Measurements from ENCODE around the gene HLA-DPA1.
"Not testable (repeated sequence)": the region's sequence is repeated elsewhere in the genome, so short reads cannot be mapped to it uniquely, and the experiment has no call there.

Gene HLA-DPA1

DNA sequence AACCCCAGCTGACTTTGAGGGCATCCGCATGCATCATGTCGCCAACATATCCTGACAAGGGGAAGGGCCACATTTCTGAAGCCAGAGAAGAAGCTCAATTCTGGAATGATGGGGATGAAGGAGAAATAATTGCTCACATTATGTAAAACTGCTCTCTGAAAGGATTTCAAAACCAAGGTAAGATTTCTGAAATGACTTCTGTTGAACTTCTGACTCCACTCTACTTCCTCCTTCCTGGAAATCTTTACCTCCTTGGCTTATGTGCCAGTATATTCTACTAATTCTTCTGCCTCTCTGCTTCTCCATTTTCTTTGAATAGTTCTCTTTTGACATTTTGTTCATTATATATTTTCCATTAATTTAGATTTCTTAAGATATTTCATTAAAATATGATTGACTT is 34.2 kb upstream of the HLA-DPA1 start:
- H3K9me3 ChIP-seq (ENCODE audit: control insufficient read depth, low read length): peaks cover 4% of the 10 kb centered on the region

DNA sequence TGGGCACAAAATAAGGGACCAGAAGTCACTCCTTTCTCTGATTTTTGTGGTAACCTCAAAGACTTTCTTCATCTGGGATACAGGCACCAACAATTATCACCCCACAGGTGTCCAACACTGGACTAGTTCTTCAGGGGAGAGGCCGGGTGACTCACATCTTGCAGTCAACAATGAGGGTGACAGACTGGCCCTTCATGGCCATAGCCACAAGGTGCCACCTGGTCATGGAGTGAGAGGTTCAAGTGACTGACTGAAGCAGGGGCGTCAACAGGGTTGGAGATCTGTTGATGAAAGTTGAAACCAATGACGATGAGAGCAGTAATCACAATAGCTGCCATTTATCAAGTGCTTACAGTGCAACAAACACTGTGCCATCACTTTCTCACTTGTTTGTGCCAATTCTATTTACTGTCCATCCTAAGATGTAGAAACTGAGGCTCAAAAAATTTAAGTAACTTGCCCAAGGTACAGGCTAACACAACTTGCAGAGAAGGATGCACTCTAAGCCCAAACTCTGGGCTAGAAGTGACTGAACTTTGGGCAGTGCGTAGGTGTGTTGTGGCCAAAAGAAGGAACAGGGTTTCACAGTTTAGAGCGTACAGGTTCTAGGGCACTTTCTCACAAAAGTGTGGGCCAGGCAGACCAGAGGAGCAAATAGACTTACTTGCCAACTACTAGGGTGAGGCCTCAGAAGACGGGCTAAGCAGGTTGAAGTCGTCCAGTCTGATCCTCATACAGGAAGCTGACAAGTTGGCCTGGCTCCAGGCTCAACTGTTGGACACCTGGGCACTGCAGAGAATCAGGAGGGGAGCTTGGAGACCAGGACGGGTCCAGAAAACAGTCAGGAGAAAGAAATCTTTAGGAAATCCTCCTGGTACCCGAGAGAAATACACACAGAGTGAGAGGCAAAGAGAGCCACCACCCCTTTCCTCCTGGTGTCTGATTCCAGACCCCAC is 32.7 kb upstream of the HLA-DPA1 start:
- H3K4me1 ChIP-seq (ENCODE audit: control insufficient read depth, insufficient read depth, low read length, poor library complexity, severe bottlenecking): no peaks in the 10 kb centered on the region
- peaks cover 5% of the 10 kb centered on the region for H3K9me3 ChIP-seq (ENCODE audit: control insufficient read depth, low read length)
- 69 to 81% methylated on average over 7 to 8 of the region's 9 CpGs for WGBS, 2 experiments (ENCODE audit: insufficient coverage in 2 of 2)
- no peak overlapping the region for H3K27ac ChIP-seq (ENCODE audit: low read depth, low read length, severe bottlenecking)
- H3K36me3 ChIP-seq (ENCODE audit: control insufficient read depth, insufficient read depth, low read length): no peaks in the 10 kb centered on the region
- H3K4me3 ChIP-seq (ENCODE audit: extremely low read depth, insufficient read depth, low read length, poor library complexity, severe bottlenecking): no peak overlapping the region

More for the DNA sequence above, 34.2 kb upstream of the HLA-DPA1 start:
- 80% methylated on average over 1 of the region's 2 CpGs; no CpG with 5 or more reads in 1 of the 2 experiments for WGBS, 2 experiments (ENCODE audit: insufficient coverage in 2 of 2)
- Histone ChIP-seq H3K4me3 (ENCODE audit: extremely low read depth, insufficient read depth, low read length, poor library complexity, severe bottlenecking) (no peak overlapping the region), H3K27ac (ENCODE audit: low read depth, low read length, severe bottlenecking) (no peak overlapping the region), H3K4me1 (ENCODE audit: control insufficient read depth, insufficient read depth, low read length, poor library complexity, severe bottlenecking) (no peaks in the 10 kb centered on the region), H3K36me3 (ENCODE audit: control insufficient read depth, insufficient read depth, low read length) (no peaks in the 10 kb centered on the region)

DNA sequence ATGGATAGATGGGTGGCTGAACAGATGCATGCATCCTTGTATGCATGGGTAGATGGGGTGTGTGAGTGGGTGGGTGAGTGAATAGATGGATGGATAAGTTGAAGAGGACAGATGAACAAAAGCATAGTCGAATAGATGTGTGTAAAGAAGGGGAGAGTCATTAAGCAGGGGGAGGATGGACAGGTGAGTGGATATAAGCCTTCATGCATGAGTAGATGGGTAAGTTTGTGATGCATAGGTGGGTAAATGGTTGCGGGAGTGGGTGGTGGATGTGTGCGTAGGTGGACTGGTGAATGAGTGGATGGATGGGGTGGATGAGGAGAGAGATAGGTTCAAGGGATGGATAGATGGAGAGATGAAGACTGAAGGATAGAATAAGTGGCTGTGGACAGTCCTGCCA is 31.9 kb upstream of the HLA-DPA1 start:
- no peaks in the 10 kb centered on the region for H3K4me1 ChIP-seq (ENCODE audit: control insufficient read depth, insufficient read depth, low read length, poor library complexity, severe bottlenecking)
- H3K4me3 ChIP-seq (ENCODE audit: extremely low read depth, insufficient read depth, low read length, poor library complexity, severe bottlenecking): no peak overlapping the region
- 77 to 91% methylated on average over 3 of the region's 3 CpGs for WGBS, 2 experiments (ENCODE audit: insufficient coverage in 2 of 2)
- H3K36me3 ChIP-seq (ENCODE audit: control insufficient read depth, insufficient read depth, low read length): no peaks in the 10 kb centered on the region
- H3K27ac ChIP-seq (ENCODE audit: low read depth, low read length, severe bottlenecking): no peak overlapping the region
- H3K9me3 ChIP-seq (ENCODE audit: control insufficient read depth, low read length): peaks cover 11% of the 10 kb centered on the region

DNA sequence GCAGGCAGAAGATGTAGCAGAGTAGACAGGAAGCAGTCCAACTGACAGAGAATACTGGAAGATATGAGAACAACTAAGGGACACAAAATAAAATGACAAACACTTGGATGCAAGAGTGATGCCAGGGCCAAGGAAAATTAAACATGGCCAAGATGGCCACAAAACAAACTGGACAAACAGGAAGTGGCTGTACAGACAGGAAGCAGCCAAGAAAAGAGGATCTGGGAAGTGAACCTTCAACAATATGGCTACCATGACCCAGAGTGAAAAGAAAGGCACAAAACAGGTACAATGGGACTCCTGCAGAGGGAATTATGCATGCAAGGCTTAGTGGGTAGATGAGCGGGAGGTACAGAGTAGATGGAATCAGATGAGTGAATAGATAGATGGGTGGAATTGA is 31.4 kb upstream of the HLA-DPA1 start:
- no peaks in the 10 kb centered on the region for H3K4me1 ChIP-seq (ENCODE audit: control insufficient read depth, insufficient read depth, low read length, poor library complexity, severe bottlenecking)
- 75 to 95% methylated on average over 1 of the region's 1 CpG for WGBS, 2 experiments (ENCODE audit: insufficient coverage in 2 of 2)
- no peak overlapping the region for H3K4me3 ChIP-seq (ENCODE audit: extremely low read depth, insufficient read depth, low read length, poor library complexity, severe bottlenecking)
- H3K27ac ChIP-seq (ENCODE audit: low read depth, low read length, severe bottlenecking): no peak overlapping the region
- H3K36me3 ChIP-seq (ENCODE audit: control insufficient read depth, insufficient read depth, low read length): no peaks in the 10 kb centered on the region
- H3K9me3 ChIP-seq (ENCODE audit: control insufficient read depth, low read length): peaks cover 11% of the 10 kb centered on the region

DNA sequence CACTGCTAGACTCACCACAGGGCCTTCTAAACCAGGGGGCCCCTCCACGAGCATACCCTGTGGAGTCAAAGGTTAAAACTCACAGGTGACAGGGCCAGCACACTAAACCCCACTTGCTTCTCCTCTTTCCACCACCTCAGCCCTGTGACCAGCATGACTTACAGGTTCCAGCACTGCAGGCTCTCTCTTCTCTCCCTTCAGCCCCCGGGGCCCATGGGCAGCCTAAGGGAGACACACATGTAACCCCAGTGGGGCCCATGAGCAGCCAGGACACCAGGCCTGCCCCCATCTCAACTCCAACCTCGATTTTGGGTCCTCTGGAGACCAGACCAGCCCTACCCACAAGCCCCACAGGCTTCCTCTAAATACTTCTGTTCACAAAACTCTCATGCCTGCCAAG is 30.3 kb upstream of the HLA-DPA1 start:
- WGBS, 2 experiments (ENCODE audit: insufficient coverage in 2 of 2): 43 to 63% methylated on average over 1 to 3 of the region's 3 CpGs

DNA sequence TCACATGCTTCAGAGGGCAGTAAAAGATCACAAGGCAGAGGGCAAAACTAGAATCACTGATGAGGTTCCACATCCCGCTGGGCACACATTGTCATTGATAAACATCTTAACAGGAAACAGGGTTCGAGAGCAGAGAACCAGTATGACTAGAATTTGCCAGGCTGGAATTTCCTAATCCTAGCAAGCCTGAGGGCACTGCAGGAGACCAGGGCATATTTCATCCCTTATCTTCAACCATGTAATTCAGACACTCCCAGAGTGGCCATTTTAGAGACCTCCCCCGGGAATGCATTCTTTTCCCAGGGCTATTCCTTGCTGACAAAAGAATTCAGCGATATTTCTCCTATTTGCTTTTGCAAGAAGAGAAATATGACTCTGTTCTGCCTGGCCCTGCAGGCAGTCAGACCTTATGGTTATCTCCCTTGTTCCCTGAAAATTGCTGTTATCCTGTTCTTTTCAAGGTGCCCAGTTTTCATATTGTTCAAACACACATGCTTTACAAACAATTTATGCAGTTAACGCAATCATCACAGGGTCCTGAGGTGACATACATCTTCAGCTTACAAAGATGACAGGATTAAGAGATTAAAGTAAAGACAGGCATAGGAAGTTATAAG is 27.8 kb upstream of the HLA-DPA1 start:
- H3K9me3 ChIP-seq (ENCODE audit: control insufficient read depth, low read length): peaks cover 13% of the 10 kb centered on the region
- not testable (repeated sequence) for H3K36me3 ChIP-seq (ENCODE audit: control insufficient read depth, insufficient read depth, low read length); H3K27ac ChIP-seq (ENCODE audit: low read depth, low read length, severe bottlenecking); H3K4me3 ChIP-seq (ENCODE audit: extremely low read depth, insufficient read depth, low read length, poor library complexity, severe bottlenecking); H3K4me1 ChIP-seq (ENCODE audit: control insufficient read depth, insufficient read depth, low read length, poor library complexity, severe bottlenecking)
- 73% methylated on average over 4 of the region's 5 CpGs for WGBS, 2 experiments (ENCODE audit: insufficient coverage in 2 of 2)

More for the DNA sequence above, 30.3 kb upstream of the HLA-DPA1 start:
- peaks cover 11% of the 10 kb centered on the region for H3K9me3 ChIP-seq (ENCODE audit: control insufficient read depth, low read length)
- no peaks in the 10 kb centered on the region for H3K4me1 ChIP-seq (ENCODE audit: control insufficient read depth, insufficient read depth, low read length, poor library complexity, severe bottlenecking)
- no peak overlapping the region for H3K4me3 ChIP-seq (ENCODE audit: extremely low read depth, insufficient read depth, low read length, poor library complexity, severe bottlenecking)
- no peak overlapping the region for H3K27ac ChIP-seq (ENCODE audit: low read depth, low read length, severe bottlenecking)
- no peaks in the 10 kb centered on the region for H3K36me3 ChIP-seq (ENCODE audit: control insufficient read depth, insufficient read depth, low read length)

DNA sequence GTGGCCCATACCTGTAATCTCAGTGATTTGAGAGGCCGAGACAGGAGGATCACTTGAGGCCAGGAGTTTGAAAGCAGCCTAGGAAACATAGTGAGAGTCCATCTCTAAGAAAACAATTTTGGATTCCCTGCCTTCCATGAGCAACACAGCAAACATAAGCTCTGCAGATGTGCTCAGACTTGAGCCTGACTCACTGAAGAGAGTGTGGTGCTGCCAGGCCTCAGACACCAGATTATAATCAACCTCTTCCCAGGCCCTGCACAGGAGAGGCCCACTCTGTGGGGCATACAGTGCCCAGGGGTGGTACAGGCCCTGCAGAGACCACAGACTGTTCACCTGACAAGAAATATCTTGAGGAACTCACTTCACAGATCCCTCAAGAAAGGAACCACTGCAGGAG is 22.2 kb upstream of the HLA-DPA1 start:
- H3K36me3 ChIP-seq (ENCODE audit: control insufficient read depth, insufficient read depth, low read length): no peaks in the 10 kb centered on the region
- H3K4me1 ChIP-seq (ENCODE audit: control insufficient read depth, insufficient read depth, low read length, poor library complexity, severe bottlenecking): no peaks in the 10 kb centered on the region
- no peak overlapping the region for H3K27ac ChIP-seq (ENCODE audit: low read depth, low read length, severe bottlenecking)
- WGBS, 2 experiments (ENCODE audit: insufficient coverage in 2 of 2): 60 to 88% methylated on average over 1 of the region's 1 CpG
- H3K4me3 ChIP-seq (ENCODE audit: extremely low read depth, insufficient read depth, low read length, poor library complexity, severe bottlenecking): no peak overlapping the region
- H3K9me3 ChIP-seq (ENCODE audit: control insufficient read depth, low read length): peaks cover 3% of the 10 kb centered on the region

DNA sequence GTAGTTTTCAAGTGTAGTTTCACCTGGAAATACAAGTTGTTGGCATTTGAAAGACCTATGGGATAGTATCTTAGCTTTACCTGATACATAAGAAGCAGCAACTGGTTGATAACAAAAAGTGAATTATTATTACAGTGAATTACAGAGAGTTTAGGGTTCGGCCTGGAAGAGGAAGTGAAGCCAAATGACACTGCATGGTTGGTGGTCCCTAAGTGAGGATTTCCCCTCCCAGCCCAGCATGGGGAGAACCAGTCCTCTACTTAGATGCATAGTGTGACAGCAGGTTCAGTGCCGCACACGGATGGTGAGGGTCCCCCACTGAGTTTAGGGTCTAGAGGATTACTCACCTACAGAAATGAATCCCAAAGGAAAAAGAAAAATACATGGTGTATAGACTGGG is 20.4 kb upstream of the HLA-DPA1 start:
- no CpG with 5 or more reads among the region's 3 CpGs for WGBS, 2 experiments (ENCODE audit: insufficient coverage in 2 of 2)
- Histone ChIP-seq H3K4me3 (ENCODE audit: extremely low read depth, insufficient read depth, low read length, poor library complexity, severe bottlenecking) (no peak overlapping the region), H3K36me3 (ENCODE audit: control insufficient read depth, insufficient read depth, low read length) (no peaks in the 10 kb centered on the region), H3K4me1 (ENCODE audit: control insufficient read depth, insufficient read depth, low read length, poor library complexity, severe bottlenecking) (peaks cover 4% of the 10 kb centered on the region), H3K9me3 (ENCODE audit: control insufficient read depth, low read length) (peaks cover 3% of the 10 kb centered on the region), H3K27ac (ENCODE audit: low read depth, low read length, severe bottlenecking) (no peak overlapping the region)

DNA sequence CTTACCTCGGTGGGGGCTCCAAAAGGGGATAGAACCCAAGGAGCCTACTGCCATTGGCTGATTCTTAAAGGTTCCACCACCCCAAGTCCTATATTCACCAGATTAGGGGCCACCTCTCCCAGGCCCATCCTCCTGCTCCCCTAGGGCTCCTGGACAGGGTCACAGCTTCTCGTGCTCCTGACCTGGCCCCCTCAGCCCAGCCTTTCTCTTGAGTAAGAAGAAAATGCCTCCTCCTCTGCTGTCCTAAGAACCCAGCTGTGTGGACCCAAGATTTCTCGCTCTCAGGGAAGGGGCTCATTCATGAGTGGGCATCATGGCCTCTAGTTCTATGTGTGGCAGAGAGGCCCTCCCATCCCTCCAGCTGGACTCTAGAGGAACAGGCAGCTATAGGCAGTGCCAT is 18.9 kb upstream of the HLA-DPA1 start:
- Histone ChIP-seq H3K4me1 (ENCODE audit: control insufficient read depth, insufficient read depth, low read length, poor library complexity, severe bottlenecking) (peaks cover 7% of the 10 kb centered on the region), H3K4me3 (ENCODE audit: extremely low read depth, insufficient read depth, low read length, poor library complexity, severe bottlenecking) (no peak overlapping the region), H3K36me3 (ENCODE audit: control insufficient read depth, insufficient read depth, low read length) (no peaks in the 10 kb centered on the region), H3K9me3 (ENCODE audit: control insufficient read depth, low read length) (peaks cover 2% of the 10 kb centered on the region), H3K27ac (ENCODE audit: low read depth, low read length, severe bottlenecking) (no peak overlapping the region)
- WGBS, 2 experiments (ENCODE audit: insufficient coverage in 2 of 2): 89 to 90% methylated on average over 2 to 3 of the region's 3 CpGs

DNA sequence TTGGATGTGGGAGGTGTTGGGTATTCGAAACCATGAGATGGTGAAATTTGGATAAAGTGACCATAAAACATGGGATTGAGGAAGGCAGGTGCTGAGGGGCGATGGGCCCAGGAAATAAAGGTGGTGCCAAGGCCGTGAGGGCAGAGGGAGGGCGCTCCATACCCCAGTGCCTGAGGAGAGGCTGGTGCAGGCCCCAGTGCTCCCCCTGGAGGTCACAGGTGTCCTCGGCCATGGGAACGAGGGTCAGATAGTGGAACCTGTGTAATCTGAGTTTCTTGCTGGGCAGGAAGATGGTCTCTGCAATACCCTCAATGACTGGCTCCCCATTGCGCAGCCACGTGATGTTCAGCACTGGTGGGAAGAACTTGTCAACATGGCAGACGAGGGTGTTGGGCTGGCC is 18.5 kb upstream of the HLA-DPA1 start:
- Histone ChIP-seq H3K4me3 (ENCODE audit: extremely low read depth, insufficient read depth, low read length, poor library complexity, severe bottlenecking) (no peak overlapping the region), H3K27ac (ENCODE audit: low read depth, low read length, severe bottlenecking) (no peak overlapping the region), H3K36me3 (ENCODE audit: control insufficient read depth, insufficient read depth, low read length) (no peaks in the 10 kb centered on the region), H3K4me1 (ENCODE audit: control insufficient read depth, insufficient read depth, low read length, poor library complexity, severe bottlenecking) (peaks cover 7% of the 10 kb centered on the region), H3K9me3 (ENCODE audit: control insufficient read depth, low read length) (no peaks in the 10 kb centered on the region)
- WGBS, 2 experiments (ENCODE audit: insufficient coverage in 2 of 2): 50 to 53% methylated on average over 9 of the region's 9 CpGs

Data from mesodermal cell (in vitro differentiated cells).